Eye (tissue), 1 donor: ENCODE results near the gene ZNF28.
"Not testable (repeated sequence)": the region's sequence is repeated elsewhere in the genome, so short reads cannot be mapped to it uniquely, and the experiment has no call there.

Source experiments
- DNase-seq: peaks from one replicate; pipeline ENCODE4 v3.0.0-alpha.2; 2015

ZNF28 gene

DNA sequence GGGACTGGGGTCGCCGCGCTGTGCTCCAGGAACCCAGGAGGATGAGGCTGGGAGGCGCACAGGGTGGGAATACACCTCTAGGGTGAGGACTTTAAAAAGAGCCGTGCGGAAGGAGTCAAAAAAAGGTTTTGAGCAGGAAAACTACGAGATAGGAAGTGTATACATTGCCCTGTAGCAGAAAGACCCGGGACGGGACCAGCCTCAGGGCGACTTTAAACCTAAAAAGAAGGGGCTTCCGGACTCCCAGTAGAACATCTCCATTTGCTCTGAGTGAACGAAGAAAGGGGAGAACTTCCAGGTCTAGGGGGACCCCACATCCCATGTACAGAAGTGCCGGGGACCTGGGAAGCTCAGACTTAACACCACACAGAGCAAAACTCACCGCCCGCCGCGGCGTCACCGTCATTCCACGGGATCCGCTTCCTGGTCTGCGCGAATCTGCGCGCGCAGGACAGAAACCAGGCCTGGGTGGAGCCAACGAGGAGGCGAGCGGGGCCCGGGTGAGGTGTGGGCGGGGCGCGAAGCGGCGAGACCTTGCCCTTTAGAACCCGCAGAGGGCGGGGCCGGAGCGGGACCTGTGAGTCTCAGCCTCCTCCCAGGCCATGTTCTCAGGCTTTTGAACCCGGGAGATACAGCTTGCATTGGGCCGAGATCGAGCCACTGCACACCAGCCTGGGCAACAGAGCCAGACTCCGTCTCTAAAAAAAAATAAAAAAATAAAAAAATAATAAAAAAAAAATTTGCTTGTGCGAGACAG lies at the start of gene ZNF28:
Gene ZNF28 (minus strand): TSS at position 430 of the 757 bp plus-strand sequence. CDS start 3,675 bp downstream, outside the sequence.
- DNase-seq, result peak; percentile 86

- not testable (repeated sequence) for DNase-seq
These were observed 46.6 kb upstream of the ZNF28 start for GRCh38 chr19:52868031-52868430.

GRCh38 chr19:52857378-52858191 lies 36.2 kb upstream of the ZNF28 start, which contains the start of gene ZNF468:
ZNF468 (minus strand) TSS chr19:52857619; CDS start chr19:52854272, 3,347 bp downstream.
- DNase-seq, result peak; percentile 88

DNA sequence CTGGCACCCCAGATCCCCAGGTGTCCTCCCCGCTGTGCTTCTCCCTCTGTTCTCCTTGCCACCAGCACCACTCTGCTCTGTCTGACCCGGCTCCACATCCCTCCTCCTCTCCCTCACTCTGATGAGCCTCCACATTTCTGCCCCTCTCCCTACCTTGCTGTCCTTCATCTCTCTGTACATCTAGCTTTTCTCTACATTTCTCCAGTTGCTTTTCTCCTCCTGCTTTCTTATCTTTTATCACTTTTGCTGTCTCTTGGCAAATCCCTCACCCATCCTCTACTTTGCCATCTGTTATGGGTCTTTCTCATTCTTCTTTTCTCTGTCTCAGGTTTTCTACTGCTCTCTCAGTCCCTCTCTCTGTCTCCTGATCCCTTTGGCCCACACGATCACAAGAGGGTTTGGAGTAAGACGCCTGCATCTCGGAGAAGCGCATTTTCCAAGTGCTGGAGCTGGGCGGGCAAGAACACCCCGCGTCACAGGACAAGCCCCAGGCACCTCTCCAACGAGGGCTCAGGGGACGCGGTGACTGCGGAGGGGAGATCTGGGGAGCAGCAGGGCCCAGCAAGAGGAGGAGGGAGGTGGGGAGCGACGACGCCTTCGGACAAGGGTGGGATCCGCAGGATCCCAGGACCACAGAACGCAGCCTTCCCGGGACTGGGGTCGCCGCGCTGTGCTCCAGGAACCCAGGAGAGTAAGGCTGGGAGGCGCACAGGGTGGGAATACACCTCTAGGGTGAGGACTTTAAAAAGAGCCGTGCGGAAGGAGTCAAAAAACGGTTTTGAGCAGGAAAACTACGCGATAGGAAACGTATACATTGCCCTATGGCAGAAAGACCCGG lies 35.3 kb upstream of the ZNF28 start:
- peak; percentile 18 for DNase-seq

GRCh38 chr19:52847352-52847751 lies 25.9 kb upstream of the ZNF28 start:
- DNase-seq, result not testable (repeated sequence)

DNA sequence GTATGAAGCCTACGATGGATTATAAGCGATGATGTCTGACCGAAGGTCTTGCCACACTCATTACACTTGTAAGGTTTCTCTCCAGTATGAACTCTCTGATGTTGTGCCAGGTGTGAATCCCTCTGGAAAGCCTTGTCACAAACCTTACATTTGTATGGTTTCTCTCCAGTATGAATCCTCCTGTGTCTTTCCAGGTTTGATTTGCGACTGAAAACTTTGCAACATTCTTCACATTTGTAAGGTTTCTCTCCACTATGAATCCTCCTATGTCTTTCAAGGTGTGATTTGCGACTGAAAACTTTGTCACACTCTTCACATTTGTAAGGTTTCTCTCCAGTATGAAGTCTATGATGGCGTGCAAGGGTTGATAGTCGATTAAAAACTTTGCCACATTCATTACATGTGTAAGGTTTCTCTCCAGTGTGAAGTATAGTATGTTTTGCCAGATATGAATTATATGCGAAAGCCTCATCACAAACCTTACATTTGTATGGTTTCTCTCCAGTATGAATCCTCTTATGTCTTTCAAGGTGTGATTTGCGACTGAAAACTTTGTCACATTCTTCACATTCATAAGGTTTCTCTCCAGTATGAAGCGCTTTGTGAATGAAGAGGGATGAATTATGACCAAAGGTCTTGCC lies 19.5 kb upstream of the ZNF28 start:
- not testable (repeated sequence) for DNase-seq

DNA sequence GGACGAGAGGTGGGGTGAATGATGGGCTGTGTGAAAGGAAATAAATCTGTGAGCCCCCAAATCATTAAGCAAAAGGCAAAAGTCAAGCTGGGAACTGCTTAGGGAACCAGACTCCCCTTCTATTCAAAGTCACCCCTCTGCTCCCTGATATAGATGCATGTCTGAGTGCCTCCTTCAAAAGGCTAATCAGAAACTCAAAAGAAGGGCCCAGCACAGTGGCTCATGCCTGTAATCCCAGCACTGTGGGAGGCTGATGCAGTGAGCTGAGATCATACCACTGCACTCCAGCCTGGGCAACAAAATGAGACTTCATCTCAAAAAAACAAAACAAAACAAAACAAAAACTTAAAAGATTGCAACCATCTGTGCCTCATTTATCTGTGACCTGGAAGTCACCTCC lies 12.9 kb upstream of the ZNF28 start:
- not testable (repeated sequence) for DNase-seq

GRCh38 chr19:52833541-52833940 lies 12.1 kb upstream of the ZNF28 start:
- DNase-seq, result not testable (repeated sequence)

DNA sequence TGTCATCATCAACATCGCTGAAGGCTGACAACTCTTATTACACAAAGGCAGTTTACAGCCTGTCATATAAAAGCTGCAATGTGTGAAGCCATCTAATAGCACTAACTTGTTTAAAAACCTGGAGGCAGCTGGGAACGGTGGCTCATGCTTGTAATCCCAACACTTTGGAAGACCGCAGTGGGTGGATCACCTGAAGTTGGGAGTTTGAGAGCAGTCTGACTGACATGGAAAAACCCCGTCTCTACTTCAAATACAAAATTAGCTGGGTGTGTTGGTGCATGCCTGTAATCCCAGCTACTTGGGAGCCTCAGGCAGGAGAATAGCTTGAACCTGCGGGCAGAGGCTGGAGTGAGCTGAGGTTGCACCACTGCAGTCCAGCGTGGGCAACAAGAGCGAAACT lies 8.4 kb upstream of the ZNF28 start:
- not testable (repeated sequence) for DNase-seq

GRCh38 chr19:52825765-52826164 lies 4.3 kb upstream of the ZNF28 start:
- no peak for DNase-seq

DNA sequence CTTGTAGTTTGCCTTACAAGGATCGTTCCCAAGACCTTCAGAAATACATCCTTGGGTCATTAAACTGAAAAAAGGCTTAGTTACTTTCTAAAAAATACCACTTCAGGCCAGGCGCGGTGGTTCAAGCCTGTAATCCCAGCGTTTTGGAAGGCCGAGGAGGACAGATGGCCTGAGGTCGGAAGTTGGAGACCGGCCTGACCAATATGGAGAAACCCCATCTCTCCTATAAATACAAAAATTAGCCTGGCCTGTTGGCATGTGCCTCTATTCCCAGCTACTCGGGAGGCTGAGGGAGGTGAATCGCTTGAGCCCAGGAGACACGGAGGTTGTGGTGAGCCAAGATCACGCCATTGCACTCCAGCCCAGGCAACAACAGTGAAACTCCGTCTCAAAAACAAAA lies 2.2 kb upstream of the ZNF28 start:
- no peak for DNase-seq

DNA sequence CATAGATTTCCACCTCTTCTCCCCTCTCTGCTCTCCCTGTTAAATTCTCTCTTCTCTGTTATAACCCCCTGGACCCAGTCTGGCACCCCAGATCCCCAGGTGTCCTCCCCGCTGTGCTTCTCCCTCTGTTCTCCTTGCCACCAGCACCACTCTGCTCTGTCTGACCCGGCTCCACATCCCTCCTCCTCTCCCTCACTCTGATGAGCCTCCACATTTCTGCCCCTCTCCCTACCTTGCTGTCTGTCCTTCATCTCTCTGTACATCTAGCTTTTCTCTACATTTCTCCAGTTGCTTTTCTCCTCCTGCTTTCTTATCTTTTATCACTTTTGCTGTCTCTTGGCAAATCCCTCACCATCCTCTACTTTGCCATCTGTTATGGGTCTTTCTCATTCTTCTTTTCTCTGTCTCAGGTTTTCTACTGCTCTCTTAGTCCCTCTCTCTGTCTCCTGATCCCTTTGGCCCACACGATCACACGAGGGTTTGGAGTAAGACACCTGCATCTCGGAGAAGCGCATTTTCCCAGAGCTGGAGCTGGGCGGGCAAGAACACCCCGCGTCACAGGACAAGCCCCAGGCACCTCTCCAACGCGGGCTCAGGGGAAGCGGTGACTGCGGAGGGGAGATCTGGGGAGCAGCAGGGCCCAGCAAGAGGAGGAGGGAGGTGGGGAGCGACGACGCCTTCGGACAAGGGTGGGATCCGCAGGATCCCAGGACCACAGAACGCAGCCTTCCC lies 795 bp downstream of the ZNF28 start:
- DNase-seq, result peak; percentile 47

DNA sequence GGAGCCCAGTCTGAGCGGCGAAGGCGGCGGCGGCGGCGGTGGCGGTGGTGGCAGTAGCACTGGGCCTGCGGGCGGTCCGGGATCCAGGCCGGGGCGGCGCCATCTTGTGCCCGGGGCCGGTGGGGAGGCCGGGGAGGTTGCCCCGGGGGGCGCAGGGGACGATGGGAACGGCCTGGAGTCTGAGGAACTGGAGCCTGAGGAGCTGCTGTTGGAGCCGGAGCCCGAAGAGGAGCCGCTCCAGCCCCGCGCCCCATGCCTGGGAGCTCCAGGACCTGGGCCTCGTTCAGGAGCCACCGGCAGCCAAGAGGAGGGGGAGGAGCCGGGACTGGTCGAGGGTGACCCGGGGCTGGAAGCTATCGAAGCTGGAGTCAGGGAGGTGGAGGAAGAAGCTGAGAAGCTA lies 11.6 kb downstream of the ZNF28 start:
- no peak for DNase-seq

DNA sequence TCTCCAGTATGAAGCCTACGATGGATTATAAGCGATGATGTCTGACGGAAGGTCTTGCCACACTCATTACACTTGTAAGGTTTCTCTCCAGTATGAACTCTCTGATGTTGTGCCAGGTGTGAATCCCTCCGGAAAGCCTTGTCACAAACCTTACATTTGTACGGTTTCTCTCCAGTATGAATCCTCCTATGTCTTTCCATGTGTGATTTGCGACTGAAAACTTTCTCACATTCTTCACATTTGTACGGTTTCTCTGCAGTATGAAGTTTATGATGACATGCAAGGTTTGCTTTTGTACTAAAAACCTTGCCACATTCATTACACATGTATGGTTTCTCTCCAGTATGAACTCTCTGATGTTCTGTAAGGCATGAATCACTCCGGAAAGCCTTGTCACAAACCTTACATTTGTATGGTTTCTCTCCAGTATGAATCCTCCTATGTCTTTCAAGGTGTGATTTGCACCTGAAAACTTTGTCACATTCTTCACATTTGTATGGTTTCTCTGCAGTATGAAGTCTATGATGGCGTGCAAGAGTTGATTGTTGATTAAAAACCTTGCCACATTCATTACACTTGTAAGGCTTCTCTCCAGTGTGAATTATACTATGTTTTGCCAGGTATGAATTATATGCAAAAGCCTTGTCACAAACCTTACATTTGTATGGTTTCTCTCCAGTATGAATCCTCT lies 21.3 kb downstream of the ZNF28 start:
- not testable (repeated sequence) for DNase-seq

DNA sequence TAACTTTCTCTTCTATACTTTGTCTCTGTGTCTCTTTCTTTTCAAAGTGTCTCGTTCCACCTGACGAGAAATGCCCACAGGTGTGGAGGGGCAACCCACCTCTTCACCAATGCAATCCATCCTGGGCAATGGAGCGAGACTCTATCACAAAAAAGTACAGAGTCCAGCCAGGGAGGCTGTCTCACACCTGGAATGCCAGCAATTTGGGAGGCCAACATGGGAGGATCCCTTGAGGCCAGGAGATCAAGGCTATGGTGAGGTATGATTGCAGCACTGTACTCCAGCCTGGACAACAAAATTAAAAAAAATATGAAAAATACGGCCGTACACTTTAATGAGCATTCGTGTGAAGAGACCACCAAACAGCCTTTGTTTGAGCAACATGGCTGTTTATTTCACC lies 32.0 kb downstream of the ZNF28 start:
- DNase-seq, result no peak

GRCh38 chr19:52786464-52787354 lies 34.7 kb downstream of the ZNF28 start, which contains the start of gene ZNF600:
ZNF600 (minus strand) TSS chr19:52786791; CDS start chr19:52778888, 7,903 bp downstream.
- DNase-seq, result peak; percentile 81

DNA sequence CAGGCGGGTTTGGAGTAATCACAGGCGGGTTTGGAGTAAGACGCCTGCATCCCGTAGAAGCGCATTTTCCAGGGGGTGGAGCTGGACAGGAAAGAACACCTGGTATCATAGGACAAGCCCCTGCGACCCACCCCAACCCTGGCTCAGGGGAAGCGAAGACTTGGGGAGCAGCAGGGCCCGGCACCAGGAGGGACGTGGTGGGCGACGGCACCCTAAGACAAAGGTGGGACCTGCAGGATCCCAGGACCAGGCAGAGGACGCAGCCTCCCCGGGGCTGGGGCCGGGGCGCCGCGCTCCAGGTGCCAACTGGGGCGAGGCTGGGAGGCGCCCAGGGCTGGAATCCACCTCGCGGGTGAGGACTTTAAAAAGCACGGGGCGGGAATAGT lies 35.4 kb downstream of the ZNF28 start:
- no peak for DNase-seq

DNA sequence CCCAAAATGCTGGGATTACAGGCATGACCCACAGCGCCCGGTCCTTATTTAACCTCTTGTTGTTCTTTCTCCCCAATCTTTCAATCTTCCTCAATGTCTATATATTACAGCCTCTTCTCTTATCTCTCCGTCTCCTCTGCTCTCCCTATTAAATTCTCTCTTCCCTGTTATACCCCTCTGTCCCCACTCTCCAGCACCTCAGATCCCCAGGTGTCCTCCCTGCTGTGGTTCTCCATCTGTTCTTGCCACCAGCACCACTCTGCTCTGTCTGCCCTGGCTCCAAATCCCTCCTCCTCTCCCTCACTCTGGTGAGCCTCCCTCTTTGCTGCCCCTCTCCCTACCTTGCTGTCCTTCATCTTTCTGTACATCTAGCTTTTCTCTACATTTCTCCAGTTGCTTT lies 35.9 kb downstream of the ZNF28 start:
- DNase-seq, result no peak

GRCh38 chr19:52782864-52783263 lies 38.6 kb downstream of the ZNF28 start:
- DNase-seq, result not testable (repeated sequence)

- no peak for DNase-seq
These were observed 42.6 kb downstream of the ZNF28 start for GRCh38 chr19:52778811-52779210.
